ENCODE results near the gene TM4SF18. TPM values are rescaled to one million over a fixed set of nuclear protein-coding genes. Genes with fewer than 3 reads are reported as not detected.
"Not testable (repeated sequence)": the region's sequence is repeated elsewhere in the genome, so short reads cannot be mapped to it uniquely, and the experiment has no call there.

The TM4SF18 gene
- not detected for total RNA-seq
- polyA plus RNA-seq, result not detected

GRCh38 chr3:149333176-149333859 is at the start of gene TM4SF18:
TM4SF18 (minus strand) TSS chr3:149333636; CDS start chr3:149333382, 254 bp downstream.
- Mint-ChIP-seq H3K4me3 (no peak within 1 kb of the TSS), H3K9me3 (no peaks in the 10 kb centered on the region), H3K4me1 (no peaks in the 10 kb centered on the region), H3K27ac (no peak within 1 kb of the TSS), H3K36me3 (no peaks in the 10 kb centered on the region), H3K27me3 (peaks cover 1 to 5% of the 10 kb centered on the region in 2 donors)
- H3K36me3 ChIP-seq (ENCODE audit: insufficient read depth, low read length), result no peaks in the 10 kb centered on the region
- no peaks in the 10 kb centered on the region for H3K4me1 ChIP-seq (ENCODE audit: insufficient read depth, low read length)
- no peak within 1 kb of the TSS for H3K4me3 ChIP-seq (ENCODE audit: low read length in 2 of 2)
- POLR2A ChIA-PET (ENCODE audit: partially characterized antibody), result no interaction called here
- H3K27ac ChIP-seq (ENCODE audit: low read depth, low read length), result no peak within 1 kb of the TSS
- H3K27me3 ChIP-seq (ENCODE audit: insufficient read depth, low read length), result no peaks in the 10 kb centered on the region
- intact Hi-C loops (cut with micrococcal nuclease), result no loop called here
- H3K9me3 ChIP-seq (ENCODE audit: control insufficient read depth in 1 of 2, low read length in 2 of 2), result no peaks in the 10 kb centered on the region
- CTCF ChIA-PET (ENCODE audit: partially characterized antibody), result interaction anchor here (1.1 to 1.6 kb wide), 3 partner anchors 18 to 214 kb away, joined by 4 to 7 read pairs (median 5); no protein-coding TSS in a partner anchor
- no peak for DNase-seq

- DNase-seq, result no peak
- H3K27ac Mint-ChIP-seq, result no peak overlapping the region
These were observed 49.1 kb upstream of the TM4SF18 start for GRCh38 chr3:149382518-149382917.

GRCh38 chr3:149382101-149382467 is 48.6 kb upstream of the TM4SF18 start:
- ChIA-PET CTCF (ENCODE audit: partially characterized antibody) (no interaction called here), POLR2A (ENCODE audit: partially characterized antibody) (no interaction called here)
- Histone ChIP-seq H3K4me3 (ENCODE audit: low read length in 2 of 2) (no peak overlapping the region), H3K4me1 (ENCODE audit: insufficient read depth, low read length) (no peaks in the 10 kb centered on the region), H3K36me3 (ENCODE audit: insufficient read depth, low read length) (no peaks in the 10 kb centered on the region), H3K9me3 (ENCODE audit: control insufficient read depth in 1 of 2, low read length in 2 of 2) (no peaks in the 10 kb centered on the region), H3K27ac (ENCODE audit: low read depth, low read length) (no peak overlapping the region), H3K27me3 (ENCODE audit: insufficient read depth, low read length) (no peaks in the 10 kb centered on the region)
- H3K27ac Mint-ChIP-seq, result no peak overlapping the region
- no peak for DNase-seq
- peaks cover 2 to 9% of the 10 kb centered on the region in 2 donors for H3K27me3 Mint-ChIP-seq
- H3K4me3 Mint-ChIP-seq, result no peak overlapping the region
- H3K9me3 Mint-ChIP-seq, result peaks cover 0 to 6% (median 0%) of the 10 kb centered on the region in 8 donors
- H3K4me1 Mint-ChIP-seq, result peaks cover 0 to 5% (median 0%) of the 10 kb centered on the region in 4 donors
- intact Hi-C loops (cut with micrococcal nuclease), result no loop called here
- H3K36me3 Mint-ChIP-seq, result no peaks in the 10 kb centered on the region

More at GRCh38 chr3:149382518-149382917, 49.1 kb upstream of the TM4SF18 start:
- Histone ChIP-seq H3K4me3 (ENCODE audit: low read length in 2 of 2) (no peak overlapping the region), H3K9me3 (ENCODE audit: control insufficient read depth in 1 of 2, low read length in 2 of 2) (no peaks in the 10 kb centered on the region), H3K27me3 (ENCODE audit: insufficient read depth, low read length) (no peaks in the 10 kb centered on the region), H3K36me3 (ENCODE audit: insufficient read depth, low read length) (no peaks in the 10 kb centered on the region), H3K27ac (ENCODE audit: low read depth, low read length) (no peak overlapping the region), H3K4me1 (ENCODE audit: insufficient read depth, low read length) (no peaks in the 10 kb centered on the region)
- no peak overlapping the region for H3K4me3 Mint-ChIP-seq
- peaks cover 0 to 2% (median 0%) of the 10 kb centered on the region in 4 donors for H3K4me1 Mint-ChIP-seq
- intact Hi-C loops (cut with micrococcal nuclease), result no loop called here
- peaks cover 2 to 6% of the 10 kb centered on the region in 2 donors for H3K27me3 Mint-ChIP-seq
- H3K36me3 Mint-ChIP-seq, result no peaks in the 10 kb centered on the region
- H3K9me3 Mint-ChIP-seq, result peaks cover 0 to 6% (median 0%) of the 10 kb centered on the region in 8 donors
- ChIA-PET CTCF (ENCODE audit: partially characterized antibody) (no interaction called here), POLR2A (ENCODE audit: partially characterized antibody) (no interaction called here)

DNA sequence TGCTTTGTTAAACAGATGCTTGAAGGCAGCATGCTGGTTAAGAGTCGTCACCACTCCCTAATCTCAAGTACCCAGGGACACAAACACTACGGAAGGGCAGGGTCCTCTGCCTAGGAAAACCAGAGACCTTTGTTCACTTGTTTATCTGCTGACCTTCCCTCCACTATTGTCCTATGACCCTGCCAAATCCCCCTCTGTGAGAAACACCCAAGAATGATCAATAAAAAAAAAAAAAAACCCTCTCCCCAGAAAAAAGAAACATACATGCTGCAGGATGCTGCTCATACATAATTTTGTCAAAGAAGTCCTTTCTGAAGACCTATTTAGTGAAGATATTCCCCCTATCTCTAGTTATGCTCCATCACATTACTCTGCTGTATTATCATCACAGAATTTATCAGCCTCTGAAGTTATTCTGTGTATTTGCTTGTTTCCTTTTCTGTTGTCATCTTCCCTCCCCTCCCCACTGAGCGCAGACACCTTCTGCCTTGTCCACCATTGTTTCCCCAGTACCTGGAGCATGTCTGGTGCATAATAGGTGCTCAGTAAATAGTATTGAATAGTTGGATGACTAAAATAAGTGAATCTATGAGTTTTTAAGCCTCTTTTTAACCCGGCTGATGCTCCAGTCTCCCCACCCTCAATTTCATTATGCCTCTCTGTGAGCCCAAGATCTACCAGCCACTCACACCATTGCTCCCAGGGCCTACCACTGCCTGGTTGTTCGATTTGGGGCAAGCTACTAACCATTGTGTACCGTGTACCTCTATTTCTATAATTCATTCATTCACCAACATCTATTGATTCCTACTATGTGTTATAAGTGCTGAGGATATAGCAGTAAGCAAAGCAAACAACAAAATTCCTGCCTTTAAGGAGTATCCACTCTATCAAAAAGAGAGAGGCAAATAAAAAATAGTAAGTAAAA is 48.0 kb upstream of the TM4SF18 start:
- Mint-ChIP-seq H3K4me1 (peaks cover 0 to 4% (median 0%) of the 10 kb centered on the region in 4 donors), H3K9me3 (peaks cover 0 to 6% (median 0%) of the 10 kb centered on the region in 8 donors), H3K36me3 (no peaks in the 10 kb centered on the region), H3K27ac (no peak overlapping the region), H3K4me3 (no peak overlapping the region), H3K27me3 (peaks cover 2 to 11% of the 10 kb centered on the region in 2 donors)
- no peaks in the 10 kb centered on the region for H3K9me3 ChIP-seq (ENCODE audit: control insufficient read depth in 1 of 2, low read length in 2 of 2)
- CTCF ChIA-PET (ENCODE audit: partially characterized antibody), result no interaction called here
- POLR2A ChIA-PET (ENCODE audit: partially characterized antibody), result no interaction called here
- H3K27me3 ChIP-seq (ENCODE audit: insufficient read depth, low read length), result no peaks in the 10 kb centered on the region
- no peak for DNase-seq
- no peak overlapping the region for H3K27ac ChIP-seq (ENCODE audit: low read depth, low read length)
- intact Hi-C loops (cut with micrococcal nuclease), result no loop called here
- H3K36me3 ChIP-seq (ENCODE audit: insufficient read depth, low read length), result no peaks in the 10 kb centered on the region
- no peak overlapping the region for H3K4me3 ChIP-seq (ENCODE audit: low read length in 2 of 2)
- H3K4me1 ChIP-seq (ENCODE audit: insufficient read depth, low read length), result no peaks in the 10 kb centered on the region

DNA sequence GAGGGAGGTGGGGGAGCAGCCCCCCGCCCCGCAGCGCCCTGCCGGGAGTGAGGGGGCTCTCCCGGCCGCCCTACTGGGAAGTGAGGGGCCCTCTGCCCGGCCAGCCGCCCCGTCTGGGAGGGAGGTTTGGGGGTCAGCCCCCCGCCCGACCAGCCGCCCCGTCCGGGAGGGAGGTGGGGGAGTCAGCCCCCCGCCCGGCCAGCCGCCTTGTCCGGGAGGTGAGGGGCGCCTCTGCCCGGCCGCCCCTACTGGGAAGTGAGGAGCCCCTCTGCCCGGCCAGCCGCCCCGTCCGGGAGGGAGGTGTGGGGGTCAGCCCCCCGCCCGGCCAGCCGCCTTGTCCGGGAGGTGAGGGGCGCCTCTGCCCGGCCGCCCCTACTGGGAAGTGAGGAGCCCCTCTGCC is 46.8 kb upstream of the TM4SF18 start:
- H3K9me3 ChIP-seq (ENCODE audit: control insufficient read depth in 1 of 2, low read length in 2 of 2); H3K27me3 ChIP-seq (ENCODE audit: insufficient read depth, low read length); H3K27ac ChIP-seq (ENCODE audit: low read depth, low read length); H3K36me3 ChIP-seq (ENCODE audit: insufficient read depth, low read length); H3K9me3 Mint-ChIP-seq; H3K27ac Mint-ChIP-seq; DNase-seq; CTCF ChIA-PET (ENCODE audit: partially characterized antibody); H3K36me3 Mint-ChIP-seq; H3K4me3 Mint-ChIP-seq; H3K4me1 Mint-ChIP-seq; POLR2A ChIA-PET (ENCODE audit: partially characterized antibody); H3K4me1 ChIP-seq (ENCODE audit: insufficient read depth, low read length); H3K4me3 ChIP-seq (ENCODE audit: low read length in 2 of 2); intact Hi-C loops (cut with micrococcal nuclease): not testable (repeated sequence)
- peaks cover 2 to 11% of the 10 kb centered on the region in 2 donors for H3K27me3 Mint-ChIP-seq

- H3K27ac Mint-ChIP-seq, result peak overlapping the region in 1 of 7 donors; percentile 22
These were observed 45.3 kb upstream of the TM4SF18 start for GRCh38 chr3:149378478-149379309.

More at GRCh38 chr3:149378478-149379309, 45.3 kb upstream of the TM4SF18 start:
- no peak overlapping the region for H3K4me3 Mint-ChIP-seq
- H3K9me3 ChIP-seq (ENCODE audit: control insufficient read depth in 1 of 2, low read length in 2 of 2), result no peaks in the 10 kb centered on the region
- peaks cover 0 to 3% (median 0%) of the 10 kb centered on the region in 8 donors for H3K9me3 Mint-ChIP-seq
- H3K4me3 ChIP-seq (ENCODE audit: low read length in 2 of 2), result no peak overlapping the region
- DNase-seq, result no peak
- H3K36me3 ChIP-seq (ENCODE audit: insufficient read depth, low read length), result no peaks in the 10 kb centered on the region
- no peaks in the 10 kb centered on the region for H3K4me1 ChIP-seq (ENCODE audit: insufficient read depth, low read length)
- POLR2A ChIA-PET (ENCODE audit: partially characterized antibody), result no interaction called here
- H3K4me1 Mint-ChIP-seq, result peaks cover 0 to 4% (median 0%) of the 10 kb centered on the region in 4 donors
- CTCF ChIA-PET (ENCODE audit: partially characterized antibody), result no interaction called here
- H3K36me3 Mint-ChIP-seq, result no peaks in the 10 kb centered on the region
- H3K27ac ChIP-seq (ENCODE audit: low read depth, low read length), result no peak overlapping the region
- intact Hi-C loops (cut with micrococcal nuclease), result no loop called here
- no peaks in the 10 kb centered on the region for H3K27me3 ChIP-seq (ENCODE audit: insufficient read depth, low read length)
- peaks cover 2 to 11% of the 10 kb centered on the region in 2 donors for H3K27me3 Mint-ChIP-seq

All from CD4-positive, alpha-beta memory T cell (primary cell).